ENCODE results near the gene CXCR2. TPM values are rescaled to one million over a fixed set of nuclear protein-coding genes. Genes with fewer than 3 reads are reported as not detected.

The CXCR2 gene
- total and polyA plus RNA-seq, 2 of the 8 experiments (the other 6 are each of a cell fraction or from before 2014, with no cell fraction given): 1.4 to 1.6 TPM

DNA sequence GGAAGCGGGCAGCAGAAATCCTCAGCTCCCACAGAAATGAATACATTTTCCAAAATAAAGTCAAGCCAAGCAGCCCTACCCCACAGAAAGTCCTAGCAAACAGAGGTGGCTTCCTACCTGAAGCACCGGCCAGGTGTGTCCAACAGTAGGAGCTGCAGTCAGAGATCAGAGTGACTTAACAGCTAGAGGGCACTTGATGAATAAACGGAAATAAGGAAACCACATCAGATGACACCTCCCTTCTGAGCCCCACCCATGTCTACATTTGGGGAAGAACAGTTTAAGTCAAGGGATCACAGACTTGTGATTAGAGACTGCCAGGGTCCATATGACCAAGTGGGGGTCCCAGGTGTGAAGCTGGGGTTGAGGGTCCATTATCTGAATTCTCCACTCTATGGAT, 41.0 kb downstream of the CXCR2 start, which contains the start of gene CXCR1 (continued):
- TF ChIP-seq, protein P1, sequence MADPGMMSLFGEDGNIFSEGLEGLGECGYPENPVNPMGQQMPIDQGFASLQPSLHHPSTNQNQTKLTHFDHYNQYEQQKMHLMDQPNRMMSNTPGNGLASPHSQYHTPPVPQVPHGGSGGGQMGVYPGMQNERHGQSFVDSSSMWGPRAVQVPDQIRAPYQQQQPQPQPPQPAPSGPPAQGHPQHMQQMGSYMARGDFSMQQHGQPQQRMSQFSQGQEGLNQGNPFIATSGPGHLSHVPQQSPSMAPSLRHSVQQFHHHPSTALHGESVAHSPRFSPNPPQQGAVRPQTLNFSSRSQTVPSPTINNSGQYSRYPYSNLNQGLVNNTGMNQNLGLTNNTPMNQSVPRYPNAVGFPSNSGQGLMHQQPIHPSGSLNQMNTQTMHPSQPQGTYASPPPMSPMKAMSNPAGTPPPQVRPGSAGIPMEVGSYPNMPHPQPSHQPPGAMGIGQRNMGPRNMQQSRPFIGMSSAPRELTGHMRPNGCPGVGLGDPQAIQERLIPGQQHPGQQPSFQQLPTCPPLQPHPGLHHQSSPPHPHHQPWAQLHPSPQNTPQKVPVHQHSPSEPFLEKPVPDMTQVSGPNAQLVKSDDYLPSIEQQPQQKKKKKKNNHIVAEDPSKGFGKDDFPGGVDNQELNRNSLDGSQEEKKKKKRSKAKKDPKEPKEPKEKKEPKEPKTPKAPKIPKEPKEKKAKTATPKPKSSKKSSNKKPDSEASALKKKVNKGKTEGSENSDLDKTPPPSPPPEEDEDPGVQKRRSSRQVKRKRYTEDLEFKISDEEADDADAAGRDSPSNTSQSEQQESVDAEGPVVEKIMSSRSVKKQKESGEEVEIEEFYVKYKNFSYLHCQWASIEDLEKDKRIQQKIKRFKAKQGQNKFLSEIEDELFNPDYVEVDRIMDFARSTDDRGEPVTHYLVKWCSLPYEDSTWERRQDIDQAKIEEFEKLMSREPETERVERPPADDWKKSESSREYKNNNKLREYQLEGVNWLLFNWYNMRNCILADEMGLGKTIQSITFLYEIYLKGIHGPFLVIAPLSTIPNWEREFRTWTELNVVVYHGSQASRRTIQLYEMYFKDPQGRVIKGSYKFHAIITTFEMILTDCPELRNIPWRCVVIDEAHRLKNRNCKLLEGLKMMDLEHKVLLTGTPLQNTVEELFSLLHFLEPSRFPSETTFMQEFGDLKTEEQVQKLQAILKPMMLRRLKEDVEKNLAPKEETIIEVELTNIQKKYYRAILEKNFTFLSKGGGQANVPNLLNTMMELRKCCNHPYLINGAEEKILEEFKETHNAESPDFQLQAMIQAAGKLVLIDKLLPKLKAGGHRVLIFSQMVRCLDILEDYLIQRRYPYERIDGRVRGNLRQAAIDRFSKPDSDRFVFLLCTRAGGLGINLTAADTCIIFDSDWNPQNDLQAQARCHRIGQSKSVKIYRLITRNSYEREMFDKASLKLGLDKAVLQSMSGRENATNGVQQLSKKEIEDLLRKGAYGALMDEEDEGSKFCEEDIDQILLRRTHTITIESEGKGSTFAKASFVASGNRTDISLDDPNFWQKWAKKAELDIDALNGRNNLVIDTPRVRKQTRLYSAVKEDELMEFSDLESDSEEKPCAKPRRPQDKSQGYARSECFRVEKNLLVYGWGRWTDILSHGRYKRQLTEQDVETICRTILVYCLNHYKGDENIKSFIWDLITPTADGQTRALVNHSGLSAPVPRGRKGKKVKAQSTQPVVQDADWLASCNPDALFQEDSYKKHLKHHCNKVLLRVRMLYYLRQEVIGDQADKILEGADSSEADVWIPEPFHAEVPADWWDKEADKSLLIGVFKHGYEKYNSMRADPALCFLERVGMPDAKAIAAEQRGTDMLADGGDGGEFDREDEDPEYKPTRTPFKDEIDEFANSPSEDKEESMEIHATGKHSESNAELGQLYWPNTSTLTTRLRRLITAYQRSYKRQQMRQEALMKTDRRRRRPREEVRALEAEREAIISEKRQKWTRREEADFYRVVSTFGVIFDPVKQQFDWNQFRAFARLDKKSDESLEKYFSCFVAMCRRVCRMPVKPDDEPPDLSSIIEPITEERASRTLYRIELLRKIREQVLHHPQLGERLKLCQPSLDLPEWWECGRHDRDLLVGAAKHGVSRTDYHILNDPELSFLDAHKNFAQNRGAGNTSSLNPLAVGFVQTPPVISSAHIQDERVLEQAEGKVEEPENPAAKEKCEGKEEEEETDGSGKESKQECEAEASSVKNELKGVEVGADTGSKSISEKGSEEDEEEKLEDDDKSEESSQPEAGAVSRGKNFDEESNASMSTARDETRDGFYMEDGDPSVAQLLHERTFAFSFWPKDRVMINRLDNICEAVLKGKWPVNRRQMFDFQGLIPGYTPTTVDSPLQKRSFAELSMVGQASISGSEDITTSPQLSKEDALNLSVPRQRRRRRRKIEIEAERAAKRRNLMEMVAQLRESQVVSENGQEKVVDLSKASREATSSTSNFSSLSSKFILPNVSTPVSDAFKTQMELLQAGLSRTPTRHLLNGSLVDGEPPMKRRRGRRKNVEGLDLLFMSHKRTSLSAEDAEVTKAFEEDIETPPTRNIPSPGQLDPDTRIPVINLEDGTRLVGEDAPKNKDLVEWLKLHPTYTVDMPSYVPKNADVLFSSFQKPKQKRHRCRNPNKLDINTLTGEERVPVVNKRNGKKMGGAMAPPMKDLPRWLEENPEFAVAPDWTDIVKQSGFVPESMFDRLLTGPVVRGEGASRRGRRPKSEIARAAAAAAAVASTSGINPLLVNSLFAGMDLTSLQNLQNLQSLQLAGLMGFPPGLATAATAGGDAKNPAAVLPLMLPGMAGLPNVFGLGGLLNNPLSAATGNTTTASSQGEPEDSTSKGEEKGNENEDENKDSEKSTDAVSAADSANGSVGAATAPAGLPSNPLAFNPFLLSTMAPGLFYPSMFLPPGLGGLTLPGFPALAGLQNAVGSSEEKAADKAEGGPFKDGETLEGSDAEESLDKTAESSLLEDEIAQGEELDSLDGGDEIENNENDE (IDR thresholded peaks at IDR 0.05; ENCODE audit: insufficient replicate concordance, low read length): no peak
- TF ChIP-seq YY1 (IDR thresholded peaks at IDR 0.05; ENCODE audit: low read depth, low read length) (no peak), RBBP5 (IDR thresholded peaks at IDR 0.05; ENCODE audit: borderline replicate concordance, low read depth, low read length) (no peak), EP300 (IDR thresholded peaks at IDR 0.05; ENCODE audit: borderline replicate concordance in 1 of 2, low read depth in 2 of 2, low read length in 2 of 2) (no peak), HDAC2 (IDR thresholded peaks at IDR 0.05; ENCODE audit: borderline replicate concordance in 1 of 2, low read depth in 2 of 2, low read length in 2 of 2) (no peak)
